ENCODE results near the gene MAGIX. TPM values are rescaled to one million over a fixed set of nuclear protein-coding genes. Genes with fewer than 3 reads are reported as not detected.
A peak's percentile ranks its signal among the peaks of the same experiment; 100 is the strongest.

MAGIX gene
- total RNA-seq, 1 experiment from 2014 or later, result 1.00 TPM

GRCh38 chrX:49198540-49199314 lies 36.2 kb downstream of the MAGIX start:
- DNase-seq (ENCODE audit: low read depth in 1 of 2, low spot score in 2 of 2), result no peak
- Histone ChIP-seq H3K4me1 (replicated peaks) (peaks cover 6% of the 10 kb centered on the region; the same call in 1 of the 2 replicates), H3K4me3 (no peak overlapping the region), H3K9me3 (replicated peaks) (no peaks in the 10 kb centered on the region), H3K27ac (no peak overlapping the region), H3K27me3 (replicated peaks) (no peaks in the 10 kb centered on the region), H3K36me3 (no peaks in the 10 kb centered on the region)

DNA sequence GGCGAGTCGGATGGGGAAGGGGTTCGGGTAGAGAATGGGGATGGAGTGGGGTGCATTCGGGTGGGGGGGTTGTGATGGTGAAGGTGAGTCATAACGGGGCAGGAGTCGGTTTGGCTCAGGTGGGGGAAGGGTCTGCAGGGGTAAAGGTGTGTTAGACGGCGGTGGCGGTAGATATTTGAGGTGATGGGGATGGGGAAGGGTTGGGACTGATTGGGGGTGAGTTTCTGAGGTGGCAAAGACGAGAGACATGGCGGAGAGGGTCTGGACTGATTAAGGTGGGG lies 36.7 kb downstream of the MAGIX start:
- H3K4me1 ChIP-seq (replicated peaks), result peaks cover 6% of the 10 kb centered on the region; the same call in 1 of the 2 replicates
- H3K27me3 ChIP-seq (replicated peaks), result no peaks in the 10 kb centered on the region
- H3K27ac ChIP-seq, result no peak overlapping the region
- no peaks in the 10 kb centered on the region for H3K9me3 ChIP-seq (replicated peaks)
- H3K4me3 ChIP-seq, result no peak overlapping the region
- H3K36me3 ChIP-seq, result no peaks in the 10 kb centered on the region
- no peak for DNase-seq (ENCODE audit: low read depth in 1 of 2, low spot score in 2 of 2)

DNA sequence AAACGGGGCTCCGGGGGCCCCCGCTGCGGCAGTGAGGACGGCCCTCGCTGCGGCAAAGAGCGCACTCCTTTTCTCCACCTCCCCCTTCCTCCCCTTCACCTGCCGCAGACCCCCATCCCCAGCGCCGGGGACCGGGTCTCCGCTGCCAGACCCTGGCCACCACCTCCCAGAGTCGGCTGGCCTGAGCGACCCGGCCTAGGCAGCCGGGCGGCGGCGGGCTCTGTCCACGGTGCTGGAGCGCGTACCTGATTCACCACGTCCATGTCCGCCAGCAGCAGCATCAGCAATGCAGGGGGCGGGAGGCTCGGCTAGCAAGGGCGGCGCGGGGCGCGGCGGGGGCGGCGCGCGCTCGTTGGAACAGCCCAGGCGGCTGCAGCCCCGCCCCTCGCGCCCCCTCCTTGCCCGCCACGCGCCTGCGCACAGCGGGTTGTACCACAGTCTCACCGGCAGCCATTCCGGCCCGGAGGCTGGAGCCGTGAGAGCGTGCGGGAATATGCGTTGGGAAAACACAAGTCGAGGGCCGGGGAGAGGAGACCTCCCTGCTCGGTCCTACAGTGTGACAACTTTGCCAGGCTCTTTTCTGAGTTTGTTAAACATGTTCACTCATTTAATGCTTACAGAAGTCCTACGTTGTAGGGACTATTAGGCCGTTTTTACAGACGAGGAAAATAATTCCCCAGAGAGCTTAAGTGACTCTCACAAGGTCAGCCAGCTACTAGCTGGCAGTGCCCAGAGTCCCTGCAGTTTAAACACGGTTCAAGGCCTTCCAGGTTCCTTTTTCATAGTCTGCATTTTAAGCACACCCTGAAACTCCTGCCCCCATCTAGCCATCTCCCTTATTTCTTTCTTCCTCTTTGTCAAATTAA lies 37.6 kb downstream of the MAGIX start, which contains the start of gene SYP:
Gene SYP (minus strand): TSS at position 288 of the 866 bp plus-strand sequence. CDS start 7 bp downstream, at position 281.
- Histone ChIP-seq H3K4me3 (peak within 1 kb of the TSS; percentile 8; the same call in 1 of the 2 replicates), H3K27ac (no peak within 1 kb of the TSS), H3K4me1 (replicated peaks) (peaks cover 6% of the 10 kb centered on the region; the same call in 1 of the 2 replicates), H3K9me3 (replicated peaks) (no peaks in the 10 kb centered on the region), H3K36me3 (no peaks in the 10 kb centered on the region), H3K27me3 (replicated peaks) (no peaks in the 10 kb centered on the region)
- peak; percentile 70 to 85 for DNase-seq (ENCODE audit: low read depth in 1 of 2, low spot score in 2 of 2)

DNA sequence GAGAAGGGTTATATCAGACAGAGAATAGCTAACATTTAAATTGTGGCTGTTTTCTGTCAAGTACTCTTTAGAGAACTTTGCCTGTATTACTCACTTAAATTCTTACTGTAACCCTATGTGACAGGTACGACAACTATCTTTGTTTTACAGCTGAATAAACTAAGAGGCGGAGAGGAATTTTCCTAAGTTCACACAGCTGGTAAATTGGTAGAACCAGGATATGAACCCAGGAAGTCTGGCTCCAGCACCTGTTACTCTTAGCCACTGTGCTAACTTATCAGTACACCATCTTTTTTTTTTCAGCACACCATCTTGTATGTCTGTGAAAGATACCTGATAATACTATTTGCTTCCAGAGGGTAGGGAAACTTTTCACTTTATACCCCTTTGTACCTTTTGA lies 39.5 kb downstream of the MAGIX start:
- H3K27me3 ChIP-seq (replicated peaks), result no peaks in the 10 kb centered on the region
- no peak overlapping the region for H3K4me3 ChIP-seq
- DNase-seq (ENCODE audit: low read depth in 1 of 2, low spot score in 2 of 2), result no peak
- H3K9me3 ChIP-seq (replicated peaks), result no peaks in the 10 kb centered on the region
- H3K27ac ChIP-seq, result no peak overlapping the region
- peaks cover 6% of the 10 kb centered on the region; the same call in 1 of the 2 replicates for H3K4me1 ChIP-seq (replicated peaks)
- no peaks in the 10 kb centered on the region for H3K36me3 ChIP-seq

DNA sequence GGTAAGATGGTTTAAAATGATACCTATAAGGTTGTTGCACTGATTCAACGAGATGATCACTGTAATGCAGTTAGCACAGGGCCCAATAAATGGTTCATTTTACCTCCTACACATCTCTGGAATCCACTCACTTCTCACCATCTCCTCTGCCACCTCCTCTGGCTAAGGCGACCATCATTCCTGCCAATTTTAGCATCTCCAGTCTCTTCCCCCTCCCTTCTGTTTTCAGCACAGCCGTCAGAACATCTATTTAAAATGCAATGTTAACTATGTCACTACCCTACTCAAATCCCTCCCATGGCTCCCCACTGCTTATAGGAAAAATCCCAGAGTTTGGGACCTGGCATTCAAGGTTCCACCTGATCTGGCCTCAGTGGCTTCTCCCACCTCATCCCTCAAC lies 41.0 kb downstream of the MAGIX start:
- DNase-seq (ENCODE audit: low read depth in 1 of 2, low spot score in 2 of 2), result no peak
- Histone ChIP-seq H3K4me1 (replicated peaks) (peaks cover 6% of the 10 kb centered on the region; the same call in 1 of the 2 replicates), H3K9me3 (replicated peaks) (no peaks in the 10 kb centered on the region), H3K27ac (no peak overlapping the region), H3K27me3 (replicated peaks) (no peaks in the 10 kb centered on the region), H3K4me3 (no peak overlapping the region), H3K36me3 (no peaks in the 10 kb centered on the region)

DNA sequence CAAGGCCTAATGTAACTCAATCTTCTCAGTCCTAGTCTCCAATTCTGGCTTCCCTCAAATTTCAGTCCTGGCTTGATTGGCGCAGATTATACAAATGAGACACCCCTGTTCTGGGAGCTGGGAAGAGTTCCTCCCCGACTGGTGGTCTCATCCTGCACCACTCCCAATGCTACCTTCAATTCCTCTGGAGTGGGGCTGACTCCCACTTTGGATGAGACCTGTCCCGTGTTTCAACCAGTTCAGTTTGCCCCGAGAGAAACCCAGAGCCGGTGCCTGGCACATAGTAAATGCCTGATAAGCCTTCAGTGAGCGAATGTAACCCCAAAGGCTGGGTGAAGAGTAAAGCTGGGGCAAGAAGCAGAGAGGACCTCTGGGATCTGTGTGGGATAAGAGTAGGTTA lies 41.5 kb downstream of the MAGIX start:
- no peaks in the 10 kb centered on the region for H3K9me3 ChIP-seq (replicated peaks)
- H3K36me3 ChIP-seq, result no peaks in the 10 kb centered on the region
- H3K27ac ChIP-seq, result no peak overlapping the region
- DNase-seq (ENCODE audit: low read depth in 1 of 2, low spot score in 2 of 2), result no peak
- H3K4me3 ChIP-seq, result no peak overlapping the region
- no peaks in the 10 kb centered on the region for H3K27me3 ChIP-seq (replicated peaks)
- peaks cover 6% of the 10 kb centered on the region; the same call in 1 of the 2 replicates for H3K4me1 ChIP-seq (replicated peaks)

DNA sequence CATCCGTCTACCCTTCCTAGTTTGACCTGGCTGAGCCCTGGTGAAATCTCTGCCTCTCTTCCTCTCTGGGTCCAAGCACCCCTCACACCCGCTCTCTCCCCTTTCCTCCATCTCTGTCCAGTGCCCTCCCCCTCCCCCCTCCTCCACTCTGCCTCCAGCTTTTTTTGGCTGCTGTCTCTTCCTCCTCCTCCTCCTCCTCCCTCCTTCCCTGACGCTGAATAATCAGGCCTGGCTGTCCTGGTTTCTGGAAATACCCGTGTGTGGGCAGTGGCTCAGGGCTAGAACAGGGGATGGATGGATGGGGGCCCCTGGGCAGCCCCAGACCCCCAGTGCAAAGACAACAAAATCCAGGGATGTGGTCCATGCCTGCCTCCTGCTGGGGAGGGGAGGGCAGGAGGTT lies 42.2 kb downstream of the MAGIX start:
- no peak for DNase-seq (ENCODE audit: low read depth in 1 of 2, low spot score in 2 of 2)
- Histone ChIP-seq H3K4me1 (replicated peaks) (peaks cover 6% of the 10 kb centered on the region; the same call in 1 of the 2 replicates), H3K4me3 (no peak overlapping the region), H3K27me3 (replicated peaks) (no peaks in the 10 kb centered on the region), H3K9me3 (replicated peaks) (no peaks in the 10 kb centered on the region), H3K36me3 (no peaks in the 10 kb centered on the region), H3K27ac (no peak overlapping the region)

DNA sequence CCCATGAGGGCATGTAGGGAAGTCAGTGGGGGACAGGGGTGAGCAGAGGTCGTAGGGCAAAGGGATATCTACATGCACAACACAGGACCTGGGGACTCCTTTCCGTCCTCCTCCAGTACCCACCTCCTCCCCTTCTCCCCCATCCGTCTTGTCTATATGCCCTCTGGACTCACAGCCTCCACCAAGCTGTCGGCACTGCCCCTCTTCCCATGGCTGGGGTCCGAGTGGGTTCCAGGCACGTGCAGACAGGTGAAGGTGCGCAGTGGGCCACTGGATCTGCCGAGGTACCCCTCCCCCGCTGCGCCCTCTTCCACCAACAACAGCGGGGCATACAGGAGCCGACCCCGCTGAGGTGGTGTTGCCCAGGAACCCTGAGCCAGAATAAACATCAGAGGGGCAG lies 42.9 kb downstream of the MAGIX start:
- H3K36me3 ChIP-seq, result no peaks in the 10 kb centered on the region
- no peak overlapping the region for H3K27ac ChIP-seq
- H3K4me1 ChIP-seq (replicated peaks), result peaks cover 4% of the 10 kb centered on the region; the same call in 1 of the 2 replicates
- H3K9me3 ChIP-seq (replicated peaks), result no peaks in the 10 kb centered on the region
- no peaks in the 10 kb centered on the region for H3K27me3 ChIP-seq (replicated peaks)
- no peak overlapping the region for H3K4me3 ChIP-seq
- no peak for DNase-seq (ENCODE audit: low read depth in 1 of 2, low spot score in 2 of 2)

- no peak overlapping the region for H3K27ac ChIP-seq
- no peak for DNase-seq (ENCODE audit: low read depth in 1 of 2, low spot score in 2 of 2)
- no peaks in the 10 kb centered on the region for H3K4me1 ChIP-seq (replicated peaks)
- no peaks in the 10 kb centered on the region for H3K36me3 ChIP-seq
- no peaks in the 10 kb centered on the region for H3K9me3 ChIP-seq (replicated peaks)
- H3K27me3 ChIP-seq (replicated peaks), result no peaks in the 10 kb centered on the region
- no peak overlapping the region for H3K4me3 ChIP-seq
Measured at GRCh38 chrX:49206543-49206942, 44.0 kb downstream of the MAGIX start.

- Histone ChIP-seq H3K27me3 (replicated peaks) (no peaks in the 10 kb centered on the region), H3K9me3 (replicated peaks) (no peaks in the 10 kb centered on the region), H3K4me1 (replicated peaks) (no peaks in the 10 kb centered on the region), H3K36me3 (no peaks in the 10 kb centered on the region), H3K27ac (no peak overlapping the region), H3K4me3 (no peak overlapping the region)
- no peak for DNase-seq (ENCODE audit: low read depth in 1 of 2, low spot score in 2 of 2)
Measured at GRCh38 chrX:49208399-49208798, 45.8 kb downstream of the MAGIX start.

GRCh38 chrX:49209434-49210251 lies 47.1 kb downstream of the MAGIX start:
- Histone ChIP-seq H3K36me3 (no peaks in the 10 kb centered on the region), H3K4me1 (replicated peaks) (no peaks in the 10 kb centered on the region), H3K27ac (no peak overlapping the region), H3K4me3 (no peak overlapping the region), H3K9me3 (replicated peaks) (no peaks in the 10 kb centered on the region), H3K27me3 (replicated peaks) (no peaks in the 10 kb centered on the region)
- no peak for DNase-seq (ENCODE audit: low read depth in 1 of 2, low spot score in 2 of 2)

DNA sequence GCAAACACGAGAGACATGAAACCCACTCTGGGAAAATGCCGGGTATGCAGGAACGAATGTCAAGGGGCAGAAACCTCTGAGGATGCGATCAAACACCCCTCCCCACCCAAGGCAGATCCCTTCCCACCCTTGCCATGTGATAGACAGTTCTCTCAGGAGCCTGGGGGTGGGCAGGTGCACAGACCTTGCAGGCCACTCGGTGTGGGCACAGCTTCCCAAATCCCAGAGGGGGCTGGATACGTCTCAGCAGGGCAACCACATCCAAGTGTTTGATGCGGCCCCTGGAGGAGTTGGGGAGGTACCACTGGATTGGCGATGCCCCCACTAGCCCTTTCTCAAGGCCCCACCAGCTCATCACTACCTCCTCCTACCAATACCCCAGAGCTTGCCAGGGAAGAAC lies 47.8 kb downstream of the MAGIX start:
- no peak for DNase-seq (ENCODE audit: low read depth in 1 of 2, low spot score in 2 of 2)
- Histone ChIP-seq H3K27me3 (replicated peaks) (no peaks in the 10 kb centered on the region), H3K27ac (no peak overlapping the region), H3K9me3 (replicated peaks) (no peaks in the 10 kb centered on the region), H3K36me3 (no peaks in the 10 kb centered on the region), H3K4me1 (replicated peaks) (no peaks in the 10 kb centered on the region), H3K4me3 (no peak overlapping the region)

DNA sequence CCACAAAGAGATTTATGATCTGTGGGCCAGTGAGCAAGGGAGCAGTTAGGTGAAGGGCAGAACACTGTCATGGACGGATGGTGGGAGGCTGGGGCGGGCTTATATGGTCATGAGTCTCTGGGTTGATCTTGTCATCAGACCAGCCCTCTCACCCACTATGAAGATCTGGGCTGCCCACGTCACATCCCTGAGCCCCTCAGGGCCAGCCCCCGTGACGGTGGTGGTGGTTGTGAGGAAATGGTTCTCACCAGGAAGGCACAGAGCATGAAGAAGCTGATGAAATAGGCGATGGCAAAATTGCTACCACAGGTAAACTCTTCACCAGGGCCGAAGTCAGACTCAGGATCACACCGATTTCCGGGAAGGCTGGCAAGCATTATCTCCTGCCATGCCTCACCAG lies 48.5 kb downstream of the MAGIX start:
- no peak for DNase-seq (ENCODE audit: low read depth in 1 of 2, low spot score in 2 of 2)
- H3K27me3 ChIP-seq (replicated peaks), result no peaks in the 10 kb centered on the region
- H3K9me3 ChIP-seq (replicated peaks), result no peaks in the 10 kb centered on the region
- H3K27ac ChIP-seq, result no peak overlapping the region
- H3K36me3 ChIP-seq, result no peaks in the 10 kb centered on the region
- no peaks in the 10 kb centered on the region for H3K4me1 ChIP-seq (replicated peaks)
- no peak overlapping the region for H3K4me3 ChIP-seq
